ENCODE data around the gene TRAPPC4.
"Not testable (repeated sequence)": the region's sequence is repeated elsewhere in the genome, so short reads cannot be mapped to it uniquely, and the experiment has no call there.

Gene TRAPPC4

DNA sequence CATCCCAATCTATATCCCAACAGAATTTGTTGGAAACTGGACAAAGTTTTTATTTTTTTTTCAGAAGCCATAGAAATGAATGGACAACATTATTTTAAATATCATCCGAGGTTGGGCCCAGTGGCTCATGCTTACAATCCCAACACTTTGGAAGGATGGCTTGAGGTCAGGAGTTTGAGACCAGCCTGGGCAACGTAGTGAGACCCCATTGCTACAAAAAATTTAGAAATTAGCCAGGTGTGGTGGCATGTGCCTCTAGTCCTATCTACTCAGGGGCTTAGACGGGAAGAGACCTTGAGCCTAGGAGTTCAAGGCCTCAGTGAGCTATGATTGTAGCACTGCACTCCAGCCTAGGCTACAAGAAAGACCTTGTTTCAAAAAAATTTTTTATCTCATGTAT, 16.2 kb downstream of the TRAPPC4 start:
- DNase-seq (ENCODE audit: low read depth): no peak
- no peak overlapping the region for H3K4me3 ChIP-seq (ENCODE audit: control insufficient read depth, low read depth, low read length)
- TF ChIP-seq, protein P1, sequence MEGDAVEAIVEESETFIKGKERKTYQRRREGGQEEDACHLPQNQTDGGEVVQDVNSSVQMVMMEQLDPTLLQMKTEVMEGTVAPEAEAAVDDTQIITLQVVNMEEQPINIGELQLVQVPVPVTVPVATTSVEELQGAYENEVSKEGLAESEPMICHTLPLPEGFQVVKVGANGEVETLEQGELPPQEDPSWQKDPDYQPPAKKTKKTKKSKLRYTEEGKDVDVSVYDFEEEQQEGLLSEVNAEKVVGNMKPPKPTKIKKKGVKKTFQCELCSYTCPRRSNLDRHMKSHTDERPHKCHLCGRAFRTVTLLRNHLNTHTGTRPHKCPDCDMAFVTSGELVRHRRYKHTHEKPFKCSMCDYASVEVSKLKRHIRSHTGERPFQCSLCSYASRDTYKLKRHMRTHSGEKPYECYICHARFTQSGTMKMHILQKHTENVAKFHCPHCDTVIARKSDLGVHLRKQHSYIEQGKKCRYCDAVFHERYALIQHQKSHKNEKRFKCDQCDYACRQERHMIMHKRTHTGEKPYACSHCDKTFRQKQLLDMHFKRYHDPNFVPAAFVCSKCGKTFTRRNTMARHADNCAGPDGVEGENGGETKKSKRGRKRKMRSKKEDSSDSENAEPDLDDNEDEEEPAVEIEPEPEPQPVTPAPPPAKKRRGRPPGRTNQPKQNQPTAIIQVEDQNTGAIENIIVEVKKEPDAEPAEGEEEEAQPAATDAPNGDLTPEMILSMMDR (conservative IDR thresholded peaks at IDR 0.05; ENCODE audit: control insufficient read depth, insufficient read depth, low read depth, low read length): no peak

DNA sequence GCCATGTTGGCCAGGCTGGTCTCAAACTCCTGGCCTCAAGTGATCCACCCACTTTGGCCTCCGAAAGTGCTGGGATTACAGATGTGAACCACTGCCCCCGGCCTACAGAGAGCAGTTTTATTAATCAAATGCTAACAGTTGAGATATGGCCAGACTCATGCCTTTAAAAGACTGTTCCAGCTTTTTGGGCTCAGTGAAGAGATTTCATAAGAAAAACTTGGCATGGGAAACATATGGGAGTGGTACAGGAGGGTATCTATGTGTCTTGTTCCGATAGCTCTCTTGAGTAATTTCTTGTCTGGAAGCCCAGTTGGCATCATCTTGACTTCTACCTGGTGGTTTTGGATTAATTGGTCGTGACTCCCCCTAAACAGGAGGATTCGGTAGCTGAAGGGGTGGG, 20.3 kb downstream of the TRAPPC4 start:
- H3K4me3 ChIP-seq (ENCODE audit: control insufficient read depth, low read depth, low read length): no peak overlapping the region
- no peak for DNase-seq (ENCODE audit: low read depth)
- TF ChIP-seq, protein P1 (conservative IDR thresholded peaks at IDR 0.05; ENCODE audit: control insufficient read depth, insufficient read depth, low read depth, low read length): no peak

DNA sequence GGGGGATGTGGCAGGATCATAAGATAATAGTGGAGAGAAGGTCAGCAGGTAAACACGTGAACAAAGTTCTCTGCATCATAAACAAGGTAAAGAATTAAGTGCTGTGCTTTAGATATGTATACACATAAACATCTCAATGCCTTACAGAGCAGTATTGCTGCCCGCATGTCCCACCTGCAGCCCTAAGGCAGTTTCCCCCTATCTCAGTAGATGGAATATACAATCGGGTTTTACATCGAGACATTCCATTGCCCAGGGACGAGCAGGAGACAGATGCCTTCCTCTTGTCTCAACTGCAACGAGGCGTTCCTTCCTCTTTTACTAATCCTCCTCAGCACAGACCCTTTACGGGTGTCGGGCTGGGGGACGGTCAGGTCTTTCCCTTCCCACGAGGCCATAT, 20.9 kb downstream of the TRAPPC4 start:
- not testable (repeated sequence) for DNase-seq (ENCODE audit: low read depth); H3K4me3 ChIP-seq (ENCODE audit: control insufficient read depth, low read depth, low read length)

DNA sequence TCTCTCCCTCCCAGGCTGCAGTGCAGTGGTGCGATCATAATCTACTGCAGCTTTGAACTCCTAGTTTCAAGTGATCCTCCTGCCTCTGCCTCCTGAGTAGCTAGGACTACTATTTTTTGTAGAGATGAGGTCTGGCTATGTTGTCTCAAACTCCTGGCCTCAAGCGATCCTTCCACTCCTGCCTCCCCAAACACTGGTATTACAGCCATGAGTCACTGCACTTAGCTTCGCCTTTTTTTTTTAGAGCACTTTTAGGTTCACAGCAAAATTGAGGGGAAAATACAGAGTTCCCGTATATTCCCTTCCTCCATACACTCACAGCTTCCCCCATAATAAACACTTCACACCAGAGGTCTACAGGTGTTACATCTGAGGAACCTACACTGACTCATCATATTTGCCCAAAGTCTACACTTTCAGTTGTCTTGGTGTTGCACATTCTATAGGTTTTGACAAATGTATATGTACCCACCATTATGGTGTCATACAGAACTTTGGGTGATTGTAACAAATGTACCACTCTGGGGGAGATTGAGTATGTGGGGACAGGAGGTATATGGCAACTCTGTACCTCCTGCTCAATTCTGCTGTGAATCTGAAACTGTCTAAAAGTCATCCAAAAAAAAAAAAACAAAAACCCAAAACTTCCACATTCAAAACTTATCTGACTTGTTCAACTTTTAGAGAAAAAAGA, 23.4 kb downstream of the TRAPPC4 start:
- TF ChIP-seq, protein P1 (conservative IDR thresholded peaks at IDR 0.05; ENCODE audit: control insufficient read depth, insufficient read depth, low read depth, low read length): no peak
- DNase-seq (ENCODE audit: low read depth): no peak
- no peak overlapping the region for H3K4me3 ChIP-seq (ENCODE audit: control insufficient read depth, low read depth, low read length)

DNA sequence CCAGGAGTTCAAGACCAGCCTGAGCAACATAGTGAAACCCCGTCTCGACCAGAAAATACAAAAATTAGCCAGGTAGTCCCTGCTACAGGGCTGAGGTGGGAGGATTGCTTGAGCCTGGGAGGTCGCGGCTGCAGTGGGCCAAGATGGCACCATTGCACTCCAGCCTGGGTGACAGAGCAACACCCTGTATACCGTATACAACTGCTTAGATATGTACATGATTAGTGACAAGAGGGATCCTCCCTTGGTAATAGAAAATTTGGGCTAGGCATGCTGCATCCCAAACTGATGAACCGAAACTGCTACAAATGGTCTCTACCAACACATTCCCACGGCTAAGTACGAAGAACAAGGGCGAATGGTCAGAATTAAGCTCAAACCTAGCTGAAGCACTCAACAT, 24.4 kb downstream of the TRAPPC4 start:
- H3K4me3 ChIP-seq (ENCODE audit: control insufficient read depth, low read depth, low read length): no peak overlapping the region
- TF ChIP-seq, protein P1 (conservative IDR thresholded peaks at IDR 0.05; ENCODE audit: control insufficient read depth, insufficient read depth, low read depth, low read length): no peak
- no peak for DNase-seq (ENCODE audit: low read depth)

DNA sequence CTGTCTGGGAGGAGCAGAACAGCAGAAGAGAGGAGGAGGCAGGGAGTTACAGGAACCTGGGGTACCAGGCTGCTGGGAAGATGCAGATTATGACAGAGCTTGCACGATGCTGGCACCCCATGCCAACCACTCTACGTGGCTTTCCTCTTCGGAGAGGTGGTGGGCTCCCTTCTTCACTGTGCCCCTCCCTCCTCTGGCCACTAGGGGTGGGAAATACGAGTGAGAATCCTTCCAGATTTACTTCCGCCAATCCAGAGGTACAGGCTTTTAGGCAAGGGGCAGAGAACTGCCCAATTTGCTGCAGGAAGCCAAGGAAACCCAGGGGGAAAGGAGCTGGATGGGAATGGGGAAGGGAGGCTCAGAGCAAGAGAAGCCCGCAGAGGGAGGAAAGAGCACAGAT, 26.1 kb downstream of the TRAPPC4 start:
- DNase-seq (ENCODE audit: low read depth): no peak
- TF ChIP-seq, protein P1 (conservative IDR thresholded peaks at IDR 0.05; ENCODE audit: control insufficient read depth, insufficient read depth, low read depth, low read length): no peak
- no peak overlapping the region for H3K4me3 ChIP-seq (ENCODE audit: control insufficient read depth, low read depth, low read length)

DNA sequence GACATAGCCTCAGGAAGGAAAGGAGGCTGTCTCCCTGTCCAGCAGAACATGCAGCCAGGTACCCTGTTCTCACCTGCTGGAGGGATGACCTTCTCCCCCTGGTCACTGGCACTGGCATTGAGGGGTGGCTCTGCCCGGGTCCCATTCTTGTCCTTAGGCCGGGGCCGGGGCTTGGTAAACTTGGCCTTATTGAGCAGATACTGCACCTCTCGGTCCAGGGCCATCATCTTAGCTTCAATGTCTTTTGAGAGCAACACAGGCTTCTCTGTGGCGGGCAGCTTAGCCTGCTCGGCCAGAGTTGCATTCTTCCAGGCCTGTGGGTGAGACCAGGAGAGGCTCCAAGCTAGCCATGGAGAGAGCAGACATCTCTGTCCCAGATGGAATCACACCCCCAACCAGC, 27.9 kb downstream of the TRAPPC4 start:
- DNase-seq (ENCODE audit: low read depth): no peak
- TF ChIP-seq, protein P1 (conservative IDR thresholded peaks at IDR 0.05; ENCODE audit: control insufficient read depth, insufficient read depth, low read depth, low read length): no peak
- no peak overlapping the region for H3K4me3 ChIP-seq (ENCODE audit: control insufficient read depth, low read depth, low read length)
